Glutamatergic neuron (in vitro differentiated cells): ENCODE results near the gene RAPGEF5. TPM values are rescaled to one million over a fixed set of nuclear protein-coding genes. Genes with fewer than 3 reads are reported as not detected.

ENCODE experiments used
- DNase-seq: peaks from one replicate; pipeline ENCODE4 v3.0.0; 2022
- H3K27ac Mint-ChIP-seq: one replicate; pipeline ENCODE4 v1.8.0; 2020; ENCODE audit warnings: mild to moderate bottlenecking, mixed read lengths, inconsistent platforms; ENCODE audit not compliant: unreplicated experiment
- H3K27me3 Mint-ChIP-seq: one replicate; pipeline ENCODE4 v1.8.0; 2020; ENCODE audit warnings: mild to moderate bottlenecking, moderate library complexity, mixed read lengths, inconsistent platforms; ENCODE audit not compliant: unreplicated experiment
- H3K36me3 Mint-ChIP-seq: one replicate; pipeline ENCODE4 v1.8.0; 2020; ENCODE audit warnings: mild to moderate bottlenecking, mixed read lengths, inconsistent platforms; ENCODE audit not compliant: unreplicated experiment
- H3K4me1 Mint-ChIP-seq: one replicate; pipeline ENCODE4 v1.8.0; 2020; ENCODE audit warnings: mild to moderate bottlenecking, low read depth, mixed read lengths, inconsistent platforms; ENCODE audit not compliant: unreplicated experiment
- H3K4me3 Mint-ChIP-seq: one replicate; pipeline ENCODE4 v1.8.0; 2020; ENCODE audit warnings: mild to moderate bottlenecking, mixed read lengths, inconsistent platforms; ENCODE audit not compliant: unreplicated experiment
- H3K9me3 Mint-ChIP-seq: one replicate; pipeline ENCODE4 v1.8.0; 2020; ENCODE audit warnings: mild to moderate bottlenecking, moderate library complexity, mixed read lengths, inconsistent platforms; ENCODE audit not compliant: unreplicated experiment
- CTCF ChIP-seq: fragments of 200-600 bp; sonication (generic); IDR thresholded peaks from one replicate; pipeline ENCODE4 v1.5.0; 2021; ENCODE audit not compliant: partially characterized antibody, unreplicated experiment
- total RNA-seq: library from RNA; stranded (reverse); fragmentation: NEBNext Ultra II Directional; extraction: Animal tissue kit (Norgen Biotek cat#: 25700); gene quantifications from one replicate; pipeline ENCODE4 v1.2.1, GENCODE V29; 2021; ENCODE audit not compliant: unreplicated experiment

RAPGEF5 gene
- total RNA-seq, 1 donor from 2014 or later = 169 TPM

DNA sequence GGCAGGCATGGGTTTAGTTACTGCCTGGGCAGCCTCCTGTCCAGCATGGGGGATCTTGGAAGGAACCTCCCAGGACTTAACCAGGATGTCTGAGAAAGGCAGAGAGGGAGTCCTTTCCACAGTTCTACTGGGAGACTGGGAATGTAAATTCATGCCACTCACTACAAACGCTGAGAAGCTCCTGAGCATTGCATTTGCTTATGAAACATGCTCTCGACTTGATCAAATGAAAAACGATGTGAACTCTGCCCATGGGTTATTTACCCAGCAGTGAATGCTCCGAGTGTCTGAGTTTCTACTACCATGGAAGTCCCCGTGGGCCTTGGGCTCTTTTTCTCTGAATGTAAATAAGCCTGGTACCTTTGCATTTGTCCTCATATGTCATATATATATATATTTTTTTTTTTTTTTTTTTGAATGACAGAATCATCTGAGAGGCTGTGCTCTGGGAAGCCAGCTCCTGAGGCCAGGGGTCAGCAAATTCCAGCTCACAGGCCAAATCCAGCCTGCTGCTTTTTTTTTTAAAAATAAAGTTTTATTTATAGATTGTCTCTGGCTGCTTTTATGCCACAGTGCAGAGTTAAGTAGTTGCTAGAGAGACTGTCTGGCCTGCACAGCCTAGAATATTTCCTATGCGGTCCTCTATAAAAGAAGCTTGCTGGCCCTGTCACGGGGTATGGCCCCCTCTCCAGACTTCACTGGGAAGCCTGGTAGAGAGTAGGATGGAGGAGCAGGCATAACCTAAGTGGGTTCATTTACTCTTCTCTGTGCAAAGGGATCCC is 21.4 kb upstream of the RAPGEF5 start:
- no peak overlapping the region for H3K4me3 Mint-ChIP-seq
- H3K9me3 Mint-ChIP-seq = peaks cover 2% of the 10 kb centered on the region
- DNase-seq = no peak
- H3K27ac Mint-ChIP-seq = no peak overlapping the region
- H3K4me1 Mint-ChIP-seq = peaks cover 38% of the 10 kb centered on the region
- TF ChIP-seq CTCF = no peak
- H3K36me3 Mint-ChIP-seq = no peaks in the 10 kb centered on the region
- H3K27me3 Mint-ChIP-seq = peaks cover 6% of the 10 kb centered on the region

GRCh38 chr7:22377703-22378102 is 20.7 kb upstream of the RAPGEF5 start:
- H3K27ac Mint-ChIP-seq = peak overlapping the region; percentile 79

GRCh38 chr7:22375359-22376048 is 18.6 kb upstream of the RAPGEF5 start:
- H3K27me3 Mint-ChIP-seq = peaks cover 6% of the 10 kb centered on the region
- H3K4me3 Mint-ChIP-seq = no peak overlapping the region
- peaks cover 2% of the 10 kb centered on the region for H3K9me3 Mint-ChIP-seq
- no peak for DNase-seq
- H3K27ac Mint-ChIP-seq = peak overlapping the region; percentile 70
- H3K36me3 Mint-ChIP-seq = no peaks in the 10 kb centered on the region
- TF ChIP-seq CTCF = no peak
- H3K4me1 Mint-ChIP-seq = peaks cover 40% of the 10 kb centered on the region

More at GRCh38 chr7:22377703-22378102, 20.7 kb upstream of the RAPGEF5 start:
- no peak for DNase-seq
- peaks cover 6% of the 10 kb centered on the region for H3K27me3 Mint-ChIP-seq
- no peak overlapping the region for H3K4me3 Mint-ChIP-seq
- H3K4me1 Mint-ChIP-seq = peaks cover 43% of the 10 kb centered on the region
- H3K36me3 Mint-ChIP-seq = no peaks in the 10 kb centered on the region
- TF ChIP-seq CTCF = no peak
- peaks cover 2% of the 10 kb centered on the region for H3K9me3 Mint-ChIP-seq

GRCh38 chr7:22373911-22374310 is 17.0 kb upstream of the RAPGEF5 start:
- TF ChIP-seq CTCF = no peak
- no peaks in the 10 kb centered on the region for H3K36me3 Mint-ChIP-seq
- no peak overlapping the region for H3K4me3 Mint-ChIP-seq
- DNase-seq = no peak
- no peak overlapping the region for H3K27ac Mint-ChIP-seq
- peaks cover 40% of the 10 kb centered on the region for H3K4me1 Mint-ChIP-seq
- H3K27me3 Mint-ChIP-seq = peaks cover 5% of the 10 kb centered on the region
- no peaks in the 10 kb centered on the region for H3K9me3 Mint-ChIP-seq

DNA sequence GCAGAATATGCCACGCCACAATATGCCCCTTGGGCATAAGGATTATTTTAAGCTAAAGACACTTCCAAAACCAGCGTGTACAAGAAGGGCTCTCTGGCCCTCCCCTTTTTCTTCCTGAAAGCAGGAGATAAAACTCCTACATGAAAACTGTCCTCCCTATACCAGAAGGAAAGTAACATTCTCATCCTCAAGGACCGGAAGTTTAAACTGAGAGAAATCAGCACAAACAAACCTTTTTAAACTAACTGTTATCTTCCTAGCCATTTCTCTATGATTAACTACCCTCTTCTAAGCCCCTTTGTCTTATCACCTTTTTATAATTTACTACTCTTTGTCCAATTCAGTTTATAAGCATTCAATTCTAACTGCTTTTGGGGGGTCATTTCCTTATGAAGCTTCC is 16.4 kb upstream of the RAPGEF5 start:
- peaks cover 5% of the 10 kb centered on the region for H3K27me3 Mint-ChIP-seq
- no peak overlapping the region for H3K27ac Mint-ChIP-seq
- no peaks in the 10 kb centered on the region for H3K36me3 Mint-ChIP-seq
- TF ChIP-seq CTCF = no peak
- no peak overlapping the region for H3K4me3 Mint-ChIP-seq
- DNase-seq = no peak
- no peaks in the 10 kb centered on the region for H3K9me3 Mint-ChIP-seq
- peaks cover 40% of the 10 kb centered on the region for H3K4me1 Mint-ChIP-seq
